Endothelial cell (in vitro differentiated cells): ENCODE measurements around the gene IBSP. TPM values are rescaled to one million over a fixed set of nuclear protein-coding genes. Genes with fewer than 3 reads are reported as not detected.
A peak's percentile ranks its signal among the peaks of the same experiment; 100 is the strongest.

Experiments
- DNase-seq: peaks from one replicate; pipeline ENCODE4 v3.0.0; 2021; ENCODE audit warnings: low spot score
- H3K27ac Mint-ChIP-seq: one replicate; pipeline ENCODE4 v1.8.0; 2021; ENCODE audit warnings: mixed read lengths, inconsistent platforms; ENCODE audit not compliant: unreplicated experiment
- H3K27me3 Mint-ChIP-seq: one replicate; pipeline ENCODE4 v1.8.0; 2021; ENCODE audit warnings: mild to moderate bottlenecking, moderate library complexity, mixed read lengths, inconsistent platforms; ENCODE audit not compliant: unreplicated experiment
- H3K36me3 Mint-ChIP-seq: one replicate; pipeline ENCODE4 v1.8.0; 2021; ENCODE audit warnings: mild to moderate bottlenecking, low read depth, mixed read lengths, inconsistent platforms; ENCODE audit not compliant: unreplicated experiment
- H3K4me1 Mint-ChIP-seq: one replicate; pipeline ENCODE4 v1.8.0; 2021; ENCODE audit warnings: mild to moderate bottlenecking, mixed read lengths, inconsistent platforms; ENCODE audit not compliant: unreplicated experiment
- H3K4me3 Mint-ChIP-seq: one replicate; pipeline ENCODE4 v1.8.0; 2021; ENCODE audit warnings: mild to moderate bottlenecking, mixed read lengths, inconsistent platforms; ENCODE audit not compliant: unreplicated experiment
- H3K9me3 Mint-ChIP-seq: one replicate; pipeline ENCODE4 v1.8.0; 2021; ENCODE audit warnings: mixed read lengths, inconsistent platforms; ENCODE audit not compliant: unreplicated experiment
- total RNA-seq: library from RNA; stranded (reverse); fragmentation: NEBNext Ultra II Directional; extraction: Animal tissue kit (Norgen Biotek cat#: 25700); gene quantifications from one replicate; pipeline ENCODE4 v1.2.1, GENCODE V29; 2021; ENCODE audit not compliant: unreplicated experiment
- TF ChIP-seq, protein P1 (sequence below): fragments of 200-600 bp; sonication (generic); IDR thresholded peaks from one replicate; pipeline ENCODE4 v1.5.0; 2021; ENCODE audit warnings: antibody characterized with exemption; ENCODE audit not compliant: unreplicated experiment

Gene IBSP
- total RNA-seq, 1 donor from 2014 or later: not detected

DNA sequence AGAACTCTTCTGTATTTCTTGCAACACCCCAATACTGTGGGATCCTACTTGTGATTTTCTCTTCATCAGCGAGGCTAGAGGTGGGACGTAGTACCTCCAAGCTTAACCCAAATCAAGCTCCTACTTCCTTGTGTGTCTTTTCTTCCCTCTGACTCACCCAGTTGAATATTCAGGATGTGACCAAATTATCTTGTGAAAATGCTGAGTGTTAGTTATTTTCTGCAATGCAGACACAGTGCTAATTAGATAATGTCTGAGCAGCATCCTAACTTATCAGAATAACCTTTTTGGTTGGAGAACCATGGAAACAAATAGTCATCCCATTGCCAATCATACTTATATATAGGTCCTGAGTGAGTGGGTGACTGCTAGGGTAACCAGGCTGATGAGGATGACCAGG, 35.8 kb downstream of the IBSP start:
- Mint-ChIP-seq H3K9me3 (no peaks in the 10 kb centered on the region), H3K36me3 (no peaks in the 10 kb centered on the region), H3K4me3 (no peak overlapping the region), H3K4me1 (no peaks in the 10 kb centered on the region), H3K27ac (no peak overlapping the region), H3K27me3 (peaks cover 2% of the 10 kb centered on the region)
- TF ChIP-seq, protein P1, sequence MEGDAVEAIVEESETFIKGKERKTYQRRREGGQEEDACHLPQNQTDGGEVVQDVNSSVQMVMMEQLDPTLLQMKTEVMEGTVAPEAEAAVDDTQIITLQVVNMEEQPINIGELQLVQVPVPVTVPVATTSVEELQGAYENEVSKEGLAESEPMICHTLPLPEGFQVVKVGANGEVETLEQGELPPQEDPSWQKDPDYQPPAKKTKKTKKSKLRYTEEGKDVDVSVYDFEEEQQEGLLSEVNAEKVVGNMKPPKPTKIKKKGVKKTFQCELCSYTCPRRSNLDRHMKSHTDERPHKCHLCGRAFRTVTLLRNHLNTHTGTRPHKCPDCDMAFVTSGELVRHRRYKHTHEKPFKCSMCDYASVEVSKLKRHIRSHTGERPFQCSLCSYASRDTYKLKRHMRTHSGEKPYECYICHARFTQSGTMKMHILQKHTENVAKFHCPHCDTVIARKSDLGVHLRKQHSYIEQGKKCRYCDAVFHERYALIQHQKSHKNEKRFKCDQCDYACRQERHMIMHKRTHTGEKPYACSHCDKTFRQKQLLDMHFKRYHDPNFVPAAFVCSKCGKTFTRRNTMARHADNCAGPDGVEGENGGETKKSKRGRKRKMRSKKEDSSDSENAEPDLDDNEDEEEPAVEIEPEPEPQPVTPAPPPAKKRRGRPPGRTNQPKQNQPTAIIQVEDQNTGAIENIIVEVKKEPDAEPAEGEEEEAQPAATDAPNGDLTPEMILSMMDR: no peak
- DNase-seq: no peak

DNA sequence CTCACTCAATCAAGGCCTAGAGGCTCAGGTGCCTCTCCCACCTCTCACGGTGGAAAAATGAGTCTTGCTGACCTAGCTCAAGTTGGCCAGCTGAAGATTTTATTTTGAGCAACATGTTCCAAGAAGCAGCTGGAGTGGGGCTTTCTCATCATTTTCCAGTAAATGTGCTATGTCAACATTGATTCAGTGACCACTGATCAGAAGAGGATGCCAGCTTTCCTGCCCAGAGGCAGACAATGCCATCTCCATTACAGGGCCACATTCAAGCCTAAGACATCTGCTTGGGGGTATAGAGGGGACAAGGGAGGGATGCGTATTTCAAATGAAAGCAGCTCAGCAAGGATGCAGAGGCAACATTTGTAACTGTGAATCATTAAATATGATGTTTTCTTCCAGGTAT, 36.4 kb downstream of the IBSP start:
- TF ChIP-seq, protein P1: no peak
- H3K27ac Mint-ChIP-seq: no peak overlapping the region
- peaks cover 2% of the 10 kb centered on the region for H3K27me3 Mint-ChIP-seq
- no peak overlapping the region for H3K4me3 Mint-ChIP-seq
- no peak for DNase-seq
- no peaks in the 10 kb centered on the region for H3K4me1 Mint-ChIP-seq
- no peaks in the 10 kb centered on the region for H3K36me3 Mint-ChIP-seq
- H3K9me3 Mint-ChIP-seq: no peaks in the 10 kb centered on the region

DNA sequence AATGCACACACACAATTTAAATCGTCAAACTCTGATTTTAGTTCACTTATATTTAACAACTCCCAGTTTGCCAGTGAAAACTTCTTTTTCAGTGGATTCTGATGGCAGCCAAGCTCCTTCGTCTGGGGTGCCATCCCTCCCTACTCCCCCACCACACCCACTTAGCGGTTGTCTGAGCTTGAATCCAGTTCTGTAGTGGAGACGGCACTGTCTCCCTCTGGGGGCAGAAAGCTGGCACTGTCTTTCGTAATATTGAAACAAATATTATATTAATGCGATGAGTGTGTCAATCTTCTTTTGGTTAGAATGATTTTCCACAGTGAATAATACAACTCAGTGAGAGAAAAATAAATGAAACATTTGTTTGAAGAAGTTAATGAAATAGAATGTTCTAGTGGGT, 38.9 kb downstream of the IBSP start:
- Mint-ChIP-seq H3K9me3 (no peaks in the 10 kb centered on the region), H3K4me3 (no peak overlapping the region), H3K36me3 (no peaks in the 10 kb centered on the region), H3K27me3 (peaks cover 3% of the 10 kb centered on the region), H3K27ac (no peak overlapping the region), H3K4me1 (no peaks in the 10 kb centered on the region)
- no peak for DNase-seq
- TF ChIP-seq, protein P1: peak; percentile 44

DNA sequence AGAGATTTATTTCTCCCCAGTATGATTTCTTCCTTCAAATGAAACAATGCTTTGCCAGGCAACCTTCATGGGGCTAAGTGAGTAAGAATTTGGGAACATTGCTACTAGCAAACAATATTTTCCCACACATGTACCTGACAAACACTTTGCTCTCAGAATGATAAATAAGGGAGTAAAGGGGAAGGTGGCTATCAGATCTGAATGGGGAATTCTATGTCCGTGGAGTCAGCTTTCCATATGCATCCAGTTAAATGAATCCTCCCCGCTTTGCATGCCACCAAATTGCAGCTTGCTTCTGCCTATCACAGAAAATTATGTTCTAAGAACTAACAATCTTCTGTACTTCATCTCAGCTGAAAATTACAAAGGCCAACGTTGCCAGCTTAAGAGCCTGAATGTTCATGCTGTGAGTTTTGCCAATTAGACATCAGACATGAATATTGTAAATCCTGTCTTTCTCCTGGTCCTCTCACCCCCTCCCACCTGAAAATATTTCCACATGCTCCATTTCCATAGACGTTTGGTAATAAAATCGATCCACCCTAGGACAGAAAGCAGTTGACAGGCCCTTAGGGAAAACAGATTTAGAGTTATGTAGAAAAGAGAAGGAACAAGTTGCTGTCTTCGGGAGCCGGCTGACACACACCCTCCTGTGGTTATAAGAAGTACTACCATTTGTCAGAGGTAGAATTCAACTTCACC, 39.7 kb downstream of the IBSP start:
- Mint-ChIP-seq H3K27ac (no peak overlapping the region), H3K4me1 (no peaks in the 10 kb centered on the region), H3K9me3 (no peaks in the 10 kb centered on the region), H3K27me3 (peaks cover 3% of the 10 kb centered on the region), H3K36me3 (no peaks in the 10 kb centered on the region), H3K4me3 (no peak overlapping the region)
- TF ChIP-seq, protein P1: peak; percentile 81
- no peak for DNase-seq

DNA sequence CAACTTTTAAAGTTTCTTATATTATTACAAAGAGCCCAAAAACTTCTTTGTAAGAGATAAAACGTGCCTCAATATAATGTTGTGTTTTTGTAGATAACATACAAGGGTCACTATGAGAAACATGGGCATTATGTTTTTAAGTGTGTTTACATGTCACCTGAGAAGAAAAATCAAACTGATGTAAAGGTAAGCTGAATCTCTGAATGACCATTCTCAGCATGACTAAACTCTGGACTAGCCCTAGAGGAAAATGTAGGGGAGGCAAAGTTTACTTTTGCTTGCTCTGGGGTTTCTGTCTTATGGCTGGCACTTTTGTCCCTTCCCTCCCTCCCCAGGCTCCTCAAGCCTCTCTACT, 40.2 kb downstream of the IBSP start:
- Mint-ChIP-seq H3K4me3 (no peak overlapping the region), H3K4me1 (no peaks in the 10 kb centered on the region), H3K27ac (no peak overlapping the region), H3K9me3 (no peaks in the 10 kb centered on the region), H3K27me3 (peaks cover 3% of the 10 kb centered on the region), H3K36me3 (no peaks in the 10 kb centered on the region)
- DNase-seq: no peak
- TF ChIP-seq, protein P1: peak; percentile 22
